ENCODE data around the gene IL1B.

- no peak for TF ChIP-seq POLR2A (IDR thresholded peaks at IDR 0.05; ENCODE audit: low read depth)
- TF ChIP-seq, protein P1, sequence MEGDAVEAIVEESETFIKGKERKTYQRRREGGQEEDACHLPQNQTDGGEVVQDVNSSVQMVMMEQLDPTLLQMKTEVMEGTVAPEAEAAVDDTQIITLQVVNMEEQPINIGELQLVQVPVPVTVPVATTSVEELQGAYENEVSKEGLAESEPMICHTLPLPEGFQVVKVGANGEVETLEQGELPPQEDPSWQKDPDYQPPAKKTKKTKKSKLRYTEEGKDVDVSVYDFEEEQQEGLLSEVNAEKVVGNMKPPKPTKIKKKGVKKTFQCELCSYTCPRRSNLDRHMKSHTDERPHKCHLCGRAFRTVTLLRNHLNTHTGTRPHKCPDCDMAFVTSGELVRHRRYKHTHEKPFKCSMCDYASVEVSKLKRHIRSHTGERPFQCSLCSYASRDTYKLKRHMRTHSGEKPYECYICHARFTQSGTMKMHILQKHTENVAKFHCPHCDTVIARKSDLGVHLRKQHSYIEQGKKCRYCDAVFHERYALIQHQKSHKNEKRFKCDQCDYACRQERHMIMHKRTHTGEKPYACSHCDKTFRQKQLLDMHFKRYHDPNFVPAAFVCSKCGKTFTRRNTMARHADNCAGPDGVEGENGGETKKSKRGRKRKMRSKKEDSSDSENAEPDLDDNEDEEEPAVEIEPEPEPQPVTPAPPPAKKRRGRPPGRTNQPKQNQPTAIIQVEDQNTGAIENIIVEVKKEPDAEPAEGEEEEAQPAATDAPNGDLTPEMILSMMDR (IDR thresholded peaks at IDR 0.05), result no peak
Observed at GRCh38 chr2:112787729-112788393, 48.7 kb downstream of the IL1B start.

Data from esophagus muscularis mucosa (tissue), 3 donors.